ENCODE data around the gene LPCAT4. TPM values are rescaled to one million over a fixed set of nuclear protein-coding genes. Genes with fewer than 3 reads are reported as not detected.
"Not testable (repeated sequence)": the region's sequence is repeated elsewhere in the genome, so short reads cannot be mapped to it uniquely, and the experiment has no call there.

Gene LPCAT4
- 10 to 100 TPM in 11 of 12 donors, not detected in 1; 25.1 to 61.9 (median 33.0) TPM for polyA plus RNA-seq (ENCODE audit: insufficient read length in 12 of 12)
- long read RNA-seq, donor 1, transcript LPCAT4-201 (14 exons, 2,262 nt): major isoform, 7 of 28 reads
- long read RNA-seq, donor 1, partial matches to known transcripts: 17 of 28 reads
- long read RNA-seq, donor 1, other reads (novel, unspliced or antisense): 0 of 28 reads
- long read RNA-seq, donor 2, partial matches to known transcripts: 0 of 3 reads
- long read RNA-seq, donor 2, other reads (novel, unspliced or antisense): 0 of 3 reads
- long read RNA-seq, donor 3, partial matches to known transcripts: 0 of 1 reads
- long read RNA-seq, donor 3, other reads (novel, unspliced or antisense): 0 of 1 reads
- long read RNA-seq, donor 4, partial matches to known transcripts: 0 of 3 reads
- long read RNA-seq, donor 4, other reads (novel, unspliced or antisense): 0 of 3 reads
- long read RNA-seq, donor 5, transcript LPCAT4-201 (14 exons, 2,262 nt): major isoform, 8 of 8 reads
- long read RNA-seq, donor 5, partial matches to known transcripts: 0 of 8 reads
- long read RNA-seq, donor 5, other reads (novel, unspliced or antisense): 0 of 8 reads
- long read RNA-seq, donor 6, partial matches to known transcripts: 5 of 6 reads
- long read RNA-seq, donor 6, other reads (novel, unspliced or antisense): 0 of 6 reads
- long read RNA-seq, donor 7, partial matches to known transcripts: 5 of 9 reads
- long read RNA-seq, donor 7, other reads (novel, unspliced or antisense): 0 of 9 reads
- long read RNA-seq, donor 8, partial matches to known transcripts: 0 of 4 reads
- long read RNA-seq, donor 8, other reads (novel, unspliced or antisense): 0 of 4 reads
- long read RNA-seq, donor 9, partial matches to known transcripts: 0 of 4 reads
- long read RNA-seq, donor 9, other reads (novel, unspliced or antisense): 0 of 4 reads
- long read RNA-seq, donor 10, partial matches to known transcripts: 0 of 5 reads
- long read RNA-seq, donor 10, other reads (novel, unspliced or antisense): 0 of 5 reads
- long read RNA-seq, donor 11, partial matches to known transcripts: 0 of 6 reads
- long read RNA-seq, donor 11, other reads (novel, unspliced or antisense): 0 of 6 reads

- DNase-seq: peak; percentile 88
Observed at GRCh38 chr15:34367101-34368081, at the start of gene LPCAT4. Gene LPCAT4, minus strand, starts transcription at chr15:34367196. Its CDS starts 96 bp downstream, at chr15:34367100.

- DNase-seq: not testable (repeated sequence)
Observed at GRCh38 chr15:34409511-34409910, 42.5 kb upstream of the LPCAT4 start.

DNA sequence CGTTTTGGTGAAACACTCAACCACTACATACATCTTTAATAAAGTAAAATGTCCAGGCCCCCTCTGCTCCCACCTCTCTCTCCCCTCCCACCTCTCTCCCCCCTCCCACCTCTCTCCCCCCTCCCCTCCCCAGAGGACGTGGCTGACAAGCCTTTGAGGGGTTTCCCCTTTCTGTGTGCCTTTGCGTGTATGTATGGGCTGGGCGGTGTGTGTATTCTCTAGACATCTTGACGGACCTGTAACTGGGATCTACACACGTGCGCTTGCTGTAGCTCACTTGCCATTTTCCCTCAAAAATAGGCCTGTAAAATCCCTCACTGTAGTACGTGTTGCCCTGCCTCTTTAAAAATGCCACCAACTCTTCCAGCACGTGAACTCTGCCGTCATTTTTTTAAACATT lies 42.0 kb upstream of the LPCAT4 start:
- not testable (repeated sequence) for DNase-seq

GRCh38 chr15:34403899-34404298 lies 36.9 kb upstream of the LPCAT4 start:
- not testable (repeated sequence) for DNase-seq

DNA sequence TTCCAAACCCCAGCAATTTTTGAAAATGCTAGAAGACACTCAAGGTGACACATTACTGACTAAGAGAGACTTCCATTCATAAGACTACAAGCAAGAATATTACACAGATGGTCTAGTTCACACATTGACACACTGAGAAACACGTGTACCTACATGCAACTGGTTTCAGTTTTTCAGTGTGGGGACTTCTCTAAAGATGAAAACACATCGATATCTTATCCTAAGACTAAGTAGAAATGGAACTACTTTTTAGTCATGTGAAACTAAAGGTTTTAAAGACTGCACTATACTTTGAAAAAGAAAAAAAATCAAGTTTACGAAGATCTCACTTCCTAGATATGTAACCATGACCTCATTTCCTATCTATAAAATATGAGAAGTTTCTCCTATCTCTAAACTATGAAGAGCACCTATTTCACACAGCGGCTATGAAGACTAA lies 36.2 kb upstream of the LPCAT4 start:
- not testable (repeated sequence) for DNase-seq

- not testable (repeated sequence) for DNase-seq
Observed at GRCh38 chr15:34397637-34398259, 30.8 kb upstream of the LPCAT4 start.

GRCh38 chr15:34392981-34393380 lies 26.0 kb upstream of the LPCAT4 start:
- DNase-seq: not testable (repeated sequence)

GRCh38 chr15:34389594-34390086 lies 22.6 kb upstream of the LPCAT4 start:
- not testable (repeated sequence) for DNase-seq

DNA sequence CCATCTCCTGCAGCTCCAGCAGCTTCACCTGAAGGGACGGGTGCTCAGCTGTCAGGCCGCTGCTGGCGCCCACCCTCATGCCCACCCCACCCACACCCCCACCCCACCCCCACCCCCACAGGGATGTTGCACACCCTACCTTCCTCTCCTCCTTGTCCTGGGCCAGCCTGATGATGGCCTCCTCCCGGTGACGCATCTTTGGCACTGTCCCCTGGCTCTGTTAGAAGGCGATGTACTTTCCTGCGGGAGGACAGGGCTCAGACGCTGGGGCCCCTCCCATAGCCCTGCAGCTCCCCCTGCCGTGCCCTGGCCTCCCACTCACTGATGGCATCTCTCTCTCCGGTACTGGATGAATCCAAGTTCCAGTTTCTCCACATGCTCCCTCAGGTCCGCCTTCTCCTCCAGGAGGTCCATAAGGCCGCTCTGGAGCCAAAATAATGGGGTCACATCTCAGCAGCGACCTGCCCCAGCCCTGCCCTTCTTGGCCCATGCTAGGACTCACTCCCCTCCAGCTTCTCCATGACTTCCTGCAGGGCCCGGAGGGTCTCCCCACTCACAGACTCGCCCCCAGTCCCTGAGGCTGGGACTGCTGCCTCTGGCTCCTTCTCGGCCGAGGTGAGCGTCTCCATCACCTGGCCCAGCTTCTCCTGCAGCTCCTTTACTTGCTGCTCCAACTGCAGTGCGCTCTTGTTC lies 15.0 kb upstream of the LPCAT4 start:
- not testable (repeated sequence) for DNase-seq

DNA sequence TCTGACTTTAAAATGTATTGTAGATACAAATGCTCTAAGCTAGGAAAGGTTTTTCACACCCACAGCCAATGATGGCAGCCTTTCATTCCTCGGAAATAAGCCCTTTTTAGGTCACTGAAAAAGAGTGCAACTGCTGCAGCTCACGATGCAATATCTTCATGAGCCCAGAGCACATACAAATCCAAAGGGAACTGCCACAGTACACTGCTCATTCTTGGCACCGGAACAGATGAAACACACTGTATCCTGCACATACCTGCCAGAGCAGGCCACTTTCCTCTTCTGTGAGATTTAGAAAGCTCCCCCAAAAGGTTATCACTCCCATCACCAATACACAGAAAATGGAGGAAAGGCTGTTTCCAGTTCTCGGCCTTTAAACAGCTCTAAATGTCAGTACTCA lies 13.5 kb upstream of the LPCAT4 start:
- DNase-seq: not testable (repeated sequence)

DNA sequence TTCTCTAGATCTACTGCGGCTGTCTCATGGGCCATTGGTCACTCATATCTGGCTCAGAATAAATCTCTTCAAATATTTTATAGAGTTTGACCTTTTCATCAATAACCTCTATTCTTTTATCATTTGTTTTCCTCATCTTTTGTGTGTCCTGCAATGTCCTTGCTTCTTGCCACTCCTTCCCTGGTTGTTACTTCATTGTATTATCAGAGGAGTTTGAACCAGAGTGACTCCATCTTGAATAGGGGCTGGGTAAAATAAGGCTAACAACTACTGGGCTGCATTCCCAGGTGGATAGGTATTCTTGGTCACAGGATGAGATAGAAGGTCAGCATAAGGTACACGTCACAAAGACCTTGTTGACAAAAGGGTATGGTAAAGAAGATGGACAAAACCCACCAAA lies 9.9 kb upstream of the LPCAT4 start:
- no peak for DNase-seq

DNA sequence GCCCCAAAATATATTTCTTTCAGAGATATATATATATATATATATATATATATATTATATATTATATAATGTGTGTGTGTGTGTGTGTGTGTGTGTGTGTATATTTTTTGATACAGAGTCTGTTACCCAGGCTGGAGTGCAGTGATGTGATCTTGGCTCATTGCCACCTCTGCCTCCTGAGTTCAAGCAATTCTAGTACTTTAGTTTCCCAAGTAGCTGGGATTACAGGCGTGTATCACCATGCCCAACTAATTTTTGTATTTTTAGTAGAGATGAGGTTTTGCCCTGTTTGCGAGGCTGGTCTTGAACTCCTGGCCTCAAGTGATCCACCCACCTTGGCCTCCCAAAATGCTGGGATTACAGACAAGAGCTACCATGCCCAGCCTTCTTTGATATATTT lies 8.5 kb upstream of the LPCAT4 start:
- not testable (repeated sequence) for DNase-seq

DNA sequence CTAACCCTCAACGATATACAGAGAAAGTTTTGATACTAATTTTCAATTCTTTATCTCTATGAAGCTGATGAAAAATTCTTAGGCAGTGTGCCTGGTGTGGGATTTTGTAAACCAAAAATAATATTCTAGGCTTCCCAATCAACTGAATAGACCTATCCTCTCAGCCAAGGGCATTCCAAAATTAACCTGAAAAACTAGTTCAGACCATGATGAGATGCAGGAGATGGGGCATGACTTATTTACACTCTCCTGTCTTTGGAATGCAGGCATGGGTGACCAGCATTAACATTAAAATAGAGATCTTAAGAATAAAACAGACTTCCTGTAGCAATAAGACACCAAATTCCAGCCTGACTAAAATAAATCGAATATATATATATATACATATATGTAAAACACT lies 7.8 kb upstream of the LPCAT4 start:
- DNase-seq: no peak

GRCh38 chr15:34373951-34374350 lies 7.0 kb upstream of the LPCAT4 start:
- no peak for DNase-seq

DNA sequence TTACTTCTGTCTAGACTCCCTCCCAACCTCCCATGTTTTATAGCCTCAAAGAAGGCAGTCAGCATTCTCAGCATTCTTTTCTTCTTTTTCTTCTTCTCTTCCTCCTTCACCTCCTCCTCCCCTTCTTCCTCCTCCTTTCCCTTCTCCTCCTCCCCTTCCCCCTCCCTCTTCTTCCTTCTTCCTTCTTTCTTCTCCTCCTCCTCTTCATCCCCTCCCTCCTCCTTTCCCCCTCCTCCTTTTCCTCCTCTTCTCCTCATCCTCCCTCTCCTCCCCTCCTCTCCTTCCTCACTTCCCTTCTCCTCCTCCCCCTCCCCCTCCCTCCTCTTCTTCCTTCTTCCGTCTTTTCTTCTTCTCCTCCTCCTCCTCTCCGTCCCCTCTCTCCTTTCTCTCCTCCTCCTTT lies 3.6 kb upstream of the LPCAT4 start:
- no peak for DNase-seq

DNA sequence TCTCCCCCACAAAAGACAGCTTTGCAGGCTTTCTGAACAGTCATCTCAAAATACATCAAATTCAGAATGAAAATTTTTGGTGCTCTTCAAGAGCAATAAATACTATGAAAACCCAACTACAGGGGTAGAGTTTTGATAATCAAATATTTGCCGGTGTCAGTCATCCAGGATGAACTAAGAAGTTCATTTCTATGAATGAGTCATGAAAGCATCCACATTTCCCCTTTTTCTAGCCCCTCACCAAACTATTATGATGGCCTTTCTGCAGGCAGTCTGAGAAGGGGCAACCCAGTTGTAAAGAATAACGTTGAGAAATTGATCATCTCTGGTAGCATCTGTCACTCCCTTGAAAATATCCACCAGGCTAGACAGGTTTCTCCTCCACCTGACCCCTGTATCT lies 3.1 kb upstream of the LPCAT4 start:
- no peak for DNase-seq

DNA sequence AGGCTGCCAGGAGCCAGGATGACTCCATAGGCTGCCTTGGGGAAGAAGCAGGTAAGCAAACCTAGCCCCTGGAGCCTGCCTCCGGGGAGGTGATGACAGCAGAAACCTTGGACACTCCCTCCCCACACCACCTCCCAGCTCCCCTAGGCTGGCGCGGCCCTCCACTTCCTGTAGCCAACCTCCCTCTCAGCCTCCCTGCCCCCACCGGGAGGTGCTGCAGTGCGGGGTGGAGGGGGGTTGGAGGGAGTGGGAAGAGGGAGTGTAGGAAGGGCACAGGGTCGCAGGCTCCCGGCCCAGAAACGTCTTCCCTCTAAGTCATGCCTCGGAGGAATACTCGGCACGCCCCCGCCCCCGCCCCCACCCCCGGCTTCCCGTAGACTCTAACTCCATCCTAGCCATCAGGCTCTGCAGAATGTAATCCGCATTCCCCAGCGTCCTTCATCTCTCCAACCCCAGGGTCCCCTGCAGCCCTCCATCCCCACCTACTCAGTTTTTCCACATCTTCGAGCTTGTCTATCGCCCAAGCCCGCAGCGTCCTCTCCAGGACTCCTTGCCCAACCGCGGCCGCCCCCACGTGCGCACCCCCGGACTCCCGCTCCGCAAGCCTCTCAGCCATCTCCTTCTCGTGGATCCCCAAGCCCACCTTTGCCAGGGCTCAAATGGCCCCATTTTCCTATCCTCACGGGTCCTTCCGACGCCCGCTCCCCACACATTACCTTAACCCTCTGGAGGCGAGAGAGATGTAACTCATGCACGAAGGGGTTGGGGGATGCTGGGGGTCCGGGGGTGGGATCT lies 528 bp downstream of the LPCAT4 start:
- DNase-seq: peak; percentile 45

DNA sequence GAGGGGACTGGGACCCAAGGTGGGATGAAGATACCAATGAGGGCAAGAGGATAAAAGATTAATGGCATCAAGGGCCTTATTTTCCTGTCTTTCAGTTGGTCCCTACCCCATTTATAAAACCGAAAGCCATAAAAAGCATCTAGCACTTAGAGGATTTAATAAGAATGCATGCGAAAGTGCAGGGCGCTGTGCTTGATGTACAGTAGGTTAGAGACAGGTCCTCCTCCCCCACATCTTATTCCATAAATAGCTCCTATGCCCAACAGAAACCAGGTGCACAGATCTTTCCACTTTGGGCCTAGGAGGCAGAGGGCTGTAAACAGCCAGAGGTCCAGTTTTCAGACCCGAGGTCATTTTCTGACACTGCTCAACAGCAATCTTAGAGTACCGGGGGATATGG lies 1.2 kb downstream of the LPCAT4 start:
- DNase-seq: no peak

All from muscle of arm (tissue), 14 donors.